Effector memory CD4-positive, alpha-beta T cell (primary cell): ENCODE measurements around the gene CIZ1.
"Not testable (repeated sequence)": the region's sequence is repeated elsewhere in the genome, so short reads cannot be mapped to it uniquely, and the experiment has no call there.

Source experiments
- DNase-seq, 3 donors: peaks; one replicate each; pipeline ENCODE4 v3.0.0-alpha.2; 2020
- H3K27ac ChIP-seq: 2 replicates; pipeline ENCODE4 v1.7.0; 2013; ENCODE audit warnings: mild to moderate bottlenecking, low read length, moderate library complexity; ENCODE audit not compliant: insufficient read depth, poor library complexity, severe bottlenecking
- H3K27me3 ChIP-seq: replicated peaks from 2 replicates; pipeline ENCODE4 v1.7.0; 2013; ENCODE audit warnings: mild to moderate bottlenecking, low read length; ENCODE audit not compliant: insufficient read depth, control insufficient read depth, poor library complexity, severe bottlenecking
- H3K36me3 ChIP-seq: 2 replicates; pipeline ENCODE4 v1.7.0; 2013; ENCODE audit warnings: mild to moderate bottlenecking, low read length, moderate library complexity; ENCODE audit not compliant: control insufficient read depth, insufficient read depth
- H3K4me1 ChIP-seq: 2 replicates; pipeline ENCODE4 v1.7.0; 2013; ENCODE audit warnings: low read length, mild to moderate bottlenecking; ENCODE audit not compliant: control insufficient read depth, insufficient read depth, poor library complexity, severe bottlenecking
- H3K4me3 ChIP-seq: 2 replicates; pipeline ENCODE4 v1.7.0; 2013; ENCODE audit warnings: low read length, low read depth, mild to moderate bottlenecking; ENCODE audit not compliant: insufficient read depth, poor library complexity, severe bottlenecking
- H3K9me3 ChIP-seq: 2 replicates; pipeline ENCODE4 v1.7.0; 2013; ENCODE audit warnings: mild to moderate bottlenecking, low read length, moderate library complexity; ENCODE audit not compliant: control insufficient read depth

CIZ1 gene

GRCh38 chr9:128144239-128145181, 46.9 kb downstream of the CIZ1 start:
- H3K4me3 ChIP-seq: no peak overlapping the region
- H3K4me1 ChIP-seq: peaks cover 8% of the 10 kb centered on the region
- H3K27me3 ChIP-seq: no peaks in the 10 kb centered on the region
- no peaks in the 10 kb centered on the region for H3K9me3 ChIP-seq
- H3K36me3 ChIP-seq: no peaks in the 10 kb centered on the region
- no peak for DNase-seq
- H3K27ac ChIP-seq: no peak overlapping the region

- no peak overlapping the region for H3K27ac ChIP-seq
- no peaks in the 10 kb centered on the region for H3K9me3 ChIP-seq
- no peak overlapping the region for H3K4me3 ChIP-seq
- peaks cover 8% of the 10 kb centered on the region for H3K4me1 ChIP-seq
- no peaks in the 10 kb centered on the region for H3K36me3 ChIP-seq
- H3K27me3 ChIP-seq: no peaks in the 10 kb centered on the region
- no peak for DNase-seq
These were observed 47.7 kb downstream of the CIZ1 start for GRCh38 chr9:128143525-128144238.

GRCh38 chr9:128142596-128142995, 48.8 kb downstream of the CIZ1 start:
- no peaks in the 10 kb centered on the region for H3K27me3 ChIP-seq
- H3K4me1 ChIP-seq: peaks cover 8% of the 10 kb centered on the region
- no peaks in the 10 kb centered on the region for H3K36me3 ChIP-seq
- H3K27ac ChIP-seq: no peak overlapping the region
- no peak for DNase-seq
- no peak overlapping the region for H3K4me3 ChIP-seq
- no peaks in the 10 kb centered on the region for H3K9me3 ChIP-seq

GRCh38 chr9:128142061-128142460, 49.3 kb downstream of the CIZ1 start:
- no peak for DNase-seq
- H3K27me3 ChIP-seq: no peaks in the 10 kb centered on the region

GRCh38 chr9:128141604-128142003, 49.8 kb downstream of the CIZ1 start:
- Histone ChIP-seq H3K4me1 (peaks cover 8% of the 10 kb centered on the region), H3K4me3 (no peak overlapping the region), H3K36me3 (no peaks in the 10 kb centered on the region), H3K27ac (no peak overlapping the region), H3K9me3 (no peaks in the 10 kb centered on the region), H3K27me3 (no peaks in the 10 kb centered on the region)
- DNase-seq: no peak

More at GRCh38 chr9:128142061-128142460, 49.3 kb downstream of the CIZ1 start:
- Histone ChIP-seq H3K9me3 (no peaks in the 10 kb centered on the region), H3K4me3 (no peak overlapping the region), H3K36me3 (no peaks in the 10 kb centered on the region), H3K27ac (no peak overlapping the region), H3K4me1 (peaks cover 8% of the 10 kb centered on the region)

GRCh38 chr9:128139621-128140020, 51.8 kb downstream of the CIZ1 start:
- H3K27ac ChIP-seq: no peak overlapping the region
- no peak overlapping the region for H3K4me3 ChIP-seq
- no peaks in the 10 kb centered on the region for H3K36me3 ChIP-seq
- no peaks in the 10 kb centered on the region for H3K27me3 ChIP-seq
- H3K9me3 ChIP-seq: no peaks in the 10 kb centered on the region
- DNase-seq: no peak
- H3K4me1 ChIP-seq: peaks cover 8% of the 10 kb centered on the region

GRCh38 chr9:128138001-128138400, 53.4 kb downstream of the CIZ1 start:
- Histone ChIP-seq H3K4me3 (no peak overlapping the region), H3K36me3 (no peaks in the 10 kb centered on the region), H3K27me3 (no peaks in the 10 kb centered on the region), H3K27ac (no peak overlapping the region), H3K9me3 (no peaks in the 10 kb centered on the region), H3K4me1 (peaks cover 8% of the 10 kb centered on the region)
- DNase-seq: no peak

GRCh38 chr9:128136816-128137793, 54.3 kb downstream of the CIZ1 start:
- no peaks in the 10 kb centered on the region for H3K27me3 ChIP-seq
- H3K27ac ChIP-seq: no peak overlapping the region
- peaks cover 6% of the 10 kb centered on the region for H3K4me1 ChIP-seq
- DNase-seq: no peak
- no peak overlapping the region for H3K4me3 ChIP-seq
- H3K36me3 ChIP-seq: no peaks in the 10 kb centered on the region
- H3K9me3 ChIP-seq: no peaks in the 10 kb centered on the region

- not testable (repeated sequence) for H3K27me3 ChIP-seq, H3K4me3 ChIP-seq, H3K9me3 ChIP-seq, DNase-seq, H3K36me3 ChIP-seq, H3K4me1 ChIP-seq, H3K27ac ChIP-seq
These were observed 55.8 kb downstream of the CIZ1 start for GRCh38 chr9:128135561-128135960.
